HFFc6 (cell line): Measurements from ENCODE around the gene CCL16. TPM values are rescaled to one million over a fixed set of nuclear protein-coding genes. Genes with fewer than 3 reads are reported as not detected.
A peak's percentile ranks its signal among the peaks of the same experiment; 100 is the strongest.

Source experiments
- DNase-seq: peaks from one replicate; pipeline ENCODE4 v3.0.0-alpha.2; 2018
- H3K27ac Mint-ChIP-seq: 2 replicates; pipeline ENCODE4 v1.8.0; 2020; ENCODE audit warnings: mild to moderate bottlenecking, mixed read lengths
- H3K27me3 Mint-ChIP-seq: 2 replicates; pipeline ENCODE4 v1.8.0; 2021; ENCODE audit warnings: mild to moderate bottlenecking, moderate library complexity, mixed read lengths; ENCODE audit not compliant: insufficient read depth
- H3K36me3 Mint-ChIP-seq: 2 replicates; pipeline ENCODE4 v1.8.0; 2021; ENCODE audit warnings: low read depth, mixed read lengths
- H3K4me1 Mint-ChIP-seq: 2 replicates; pipeline ENCODE4 v1.8.0; 2020; ENCODE audit warnings: low read depth, mixed read lengths
- H3K4me3 Mint-ChIP-seq: 2 replicates; pipeline ENCODE4 v1.8.0; 2020; ENCODE audit warnings: mild to moderate bottlenecking, moderate library complexity, mixed read lengths
- H3K9me3 Mint-ChIP-seq: 2 replicates; pipeline ENCODE4 v1.8.0; 2020; ENCODE audit warnings: mild to moderate bottlenecking, mixed read lengths
- CTCF ChIP-seq: fragments of 200-600 bp; sonication (generic); IDR thresholded peaks from 2 replicates; pipeline ENCODE4 v1.5.0; 2021; ENCODE audit warnings: antibody characterized with exemption, mild to moderate bottlenecking
- total RNA-seq, 6 experiments: library from RNA; stranded (reverse); fragmentation: NEBNext Ultra II Directional; extraction: Animal tissue kit (Norgen Biotek cat#: 25700); gene quantifications; 2 replicates in 1 of 6; 3 replicates in 5 of 6; pipeline ENCODE4 v1.2.3, GENCODE V29; 2021

Gene CCL16
- total RNA-seq, 6 experiments from 2014 or later: not detected

- no peaks in the 10 kb centered on the region for H3K36me3 Mint-ChIP-seq
- H3K4me1 Mint-ChIP-seq: peaks cover 18% of the 10 kb centered on the region
- peaks cover 6% of the 10 kb centered on the region for H3K27me3 Mint-ChIP-seq
- TF ChIP-seq CTCF: no peak
- no peaks in the 10 kb centered on the region for H3K9me3 Mint-ChIP-seq
- H3K27ac Mint-ChIP-seq: no peak overlapping the region
- DNase-seq: no peak
- H3K4me3 Mint-ChIP-seq: no peak overlapping the region
Measured at GRCh38 chr17:35934760-35935159, 46.5 kb downstream of the CCL16 start.

- H3K36me3 Mint-ChIP-seq: no peaks in the 10 kb centered on the region
- no peak overlapping the region for H3K4me3 Mint-ChIP-seq
- DNase-seq: no peak
- peaks cover 18% of the 10 kb centered on the region for H3K4me1 Mint-ChIP-seq
- no peak overlapping the region for H3K27ac Mint-ChIP-seq
- no peak for TF ChIP-seq CTCF
- H3K27me3 Mint-ChIP-seq: peaks cover 9% of the 10 kb centered on the region
- no peaks in the 10 kb centered on the region for H3K9me3 Mint-ChIP-seq
Measured at GRCh38 chr17:35932586-35932985, 48.7 kb downstream of the CCL16 start.

GRCh38 chr17:35931794-35932425, 49.4 kb downstream of the CCL16 start:
- Mint-ChIP-seq H3K27ac (no peak overlapping the region), H3K36me3 (no peaks in the 10 kb centered on the region)
- no peak for DNase-seq

GRCh38 chr17:35930211-35931065, 50.9 kb downstream of the CCL16 start, which contains the start of gene RDM1:
TSS of gene RDM1 (minus strand) at chr17:35930773. CDS start at chr17:35930727, 46 bp downstream.
- Mint-ChIP-seq H3K4me1 (peaks cover 18% of the 10 kb centered on the region), H3K36me3 (no peaks in the 10 kb centered on the region), H3K27me3 (peaks cover 9% of the 10 kb centered on the region), H3K4me3 (peak within 1 kb of the TSS; percentile 72), H3K27ac (no peak within 1 kb of the TSS; the same call in 1 of the 2 replicates), H3K9me3 (no peaks in the 10 kb centered on the region)
- TF ChIP-seq CTCF: no peak
- DNase-seq: peak; percentile 18

More at GRCh38 chr17:35931794-35932425, 49.4 kb downstream of the CCL16 start:
- TF ChIP-seq CTCF: no peak
- Mint-ChIP-seq H3K9me3 (no peaks in the 10 kb centered on the region), H3K4me3 (no peak overlapping the region), H3K4me1 (peaks cover 18% of the 10 kb centered on the region), H3K27me3 (peaks cover 9% of the 10 kb centered on the region)

GRCh38 chr17:35927714-35928113, 53.6 kb downstream of the CCL16 start:
- H3K4me3 Mint-ChIP-seq: no peak overlapping the region
- TF ChIP-seq CTCF: no peak
- no peaks in the 10 kb centered on the region for H3K36me3 Mint-ChIP-seq
- peaks cover 9% of the 10 kb centered on the region for H3K27me3 Mint-ChIP-seq
- H3K4me1 Mint-ChIP-seq: peaks cover 17% of the 10 kb centered on the region
- no peaks in the 10 kb centered on the region for H3K9me3 Mint-ChIP-seq
- H3K27ac Mint-ChIP-seq: no peak overlapping the region
- no peak for DNase-seq

Other genes with a start within 250 kb of the CCL16 start
- gene RASL10B, start 249.9 kb downstream of the CCL16 start, total RNA-seq: 1 to 10 TPM; 1.7 to 5.0 (median 1.8) TPM
- not detected for gene GAS2L2, start 228.3 kb downstream of the CCL16 start, total RNA-seq
- not detected for gene C17orf50, start 220.6 kb downstream of the CCL16 start, total RNA-seq
- gene MMP28, start 185.9 kb downstream of the CCL16 start, total RNA-seq: not detected
- gene TAF15, start 172.0 kb downstream of the CCL16 start, total RNA-seq: 100 to 1,000 TPM; 132 to 170 (median 146) TPM
- gene HEATR9, start 112.6 kb downstream of the CCL16 start, total RNA-seq: not detected
- under 1 TPM in 1 of 6 experiments, not detected in 5; 0.19 TPM for gene CCL5, start 101.1 kb downstream of the CCL16 start, total RNA-seq
- under 1 TPM in 4 of 6 experiments, not detected in 2; 0.23 to 0.76 (median 0.53) TPM for gene RDM1, start 50.7 kb downstream of the CCL16 start, total RNA-seq
- not detected for gene LYZL6, start 37.8 kb downstream of the CCL16 start, total RNA-seq
- gene CCL14, start 5.2 kb upstream of the CCL16 start, total RNA-seq: not detected
- not detected for gene CCL15, start 20.1 kb upstream of the CCL16 start, total RNA-seq
- gene CCL23, start 36.5 kb upstream of the CCL16 start, total RNA-seq: not detected
- gene CCL18, start 82.8 kb upstream of the CCL16 start, total RNA-seq: not detected
- gene CCL3, start 108.6 kb upstream of the CCL16 start, total RNA-seq: not detected
- gene CCL4, start 122.3 kb upstream of the CCL16 start, total RNA-seq: not detected
- 1 to 10 TPM in 2 of 6 experiments, under 1 TPM in 4; 0.54 to 1.3 (median 0.80) TPM for gene TBC1D3B, start 195.1 kb upstream of the CCL16 start, total RNA-seq
- under 1 TPM in 5 of 6 experiments, not detected in 1; 0.17 to 0.66 (median 0.46) TPM for gene CCL3L1, start 215.3 kb upstream of the CCL16 start, total RNA-seq
- gene CCL4L2, start 229.6 kb upstream of the CCL16 start, total RNA-seq: not detected